Measurements from ENCODE around the gene OR10D3.
"Not testable (repeated sequence)": the region's sequence is repeated elsewhere in the genome, so short reads cannot be mapped to it uniquely, and the experiment has no call there.

OR10D3 gene

GRCh38 chr11:124159481-124159880 lies 23.7 kb upstream of the OR10D3 start:
- Histone ChIP-seq H3K4me2 (ENCODE audit: insufficient read depth, low read length) (no peak overlapping the region), H3K4me1 (ENCODE audit: insufficient read depth, low read length) (no peaks in the 10 kb centered on the region), H3K36me3 (ENCODE audit: insufficient read depth, low read length) (no peaks in the 10 kb centered on the region), H3K27me3 (ENCODE audit: insufficient read depth, low read length, poor library complexity) (peaks cover 5% of the 10 kb centered on the region), H3K79me2 (ENCODE audit: insufficient read depth, low read length) (no peaks in the 10 kb centered on the region), H2AFZ (ENCODE audit: low read depth, low read length) (no peak overlapping the region), H3K4me3 (ENCODE audit: low read depth in 1 of 2, low read length in 2 of 2) (no peak overlapping the region), H3K9me3 (ENCODE audit: insufficient read depth, low read length, severe bottlenecking) (no peaks in the 10 kb centered on the region), H3K27ac (ENCODE audit: low read length) (no peak overlapping the region), H3K9ac (ENCODE audit: low read depth, low read length) (no peak overlapping the region), H4K20me1 (ENCODE audit: insufficient read depth, low read length) (no peaks in the 10 kb centered on the region)
- TF ChIP-seq EZH2 (IDR thresholded peaks at IDR 0.05; ENCODE audit: borderline replicate concordance, low read depth, low read length, severe bottlenecking) = no peak
- TF ChIP-seq CTCF (IDR thresholded peaks at IDR 0.05; ENCODE audit: borderline replicate concordance, extremely low read depth, low read length, poor library complexity, severe bottlenecking) = no peak
- DNase-seq (no peak), ATAC-seq (ENCODE audit: insufficient read depth, low read depth) (no peak)

- Histone ChIP-seq H3K9me3 (ENCODE audit: insufficient read depth, low read length, severe bottlenecking) (no peaks in the 10 kb centered on the region), H3K4me2 (ENCODE audit: insufficient read depth, low read length) (no peak overlapping the region), H3K79me2 (ENCODE audit: insufficient read depth, low read length) (no peaks in the 10 kb centered on the region), H3K36me3 (ENCODE audit: insufficient read depth, low read length) (no peaks in the 10 kb centered on the region), H3K4me1 (ENCODE audit: insufficient read depth, low read length) (no peaks in the 10 kb centered on the region), H3K27ac (ENCODE audit: low read length) (no peak overlapping the region), H3K9ac (ENCODE audit: low read depth, low read length) (no peak overlapping the region), H2AFZ (ENCODE audit: low read depth, low read length) (no peak overlapping the region), H3K27me3 (ENCODE audit: insufficient read depth, low read length, poor library complexity) (peaks cover 5% of the 10 kb centered on the region), H3K4me3 (ENCODE audit: low read depth in 1 of 2, low read length in 2 of 2) (no peak overlapping the region), H4K20me1 (ENCODE audit: insufficient read depth, low read length) (no peaks in the 10 kb centered on the region)
- no peak for TF ChIP-seq CTCF (IDR thresholded peaks at IDR 0.05; ENCODE audit: borderline replicate concordance, extremely low read depth, low read length, poor library complexity, severe bottlenecking)
- no peak for TF ChIP-seq EZH2 (IDR thresholded peaks at IDR 0.05; ENCODE audit: borderline replicate concordance, low read depth, low read length, severe bottlenecking)
- no peak for ATAC-seq (ENCODE audit: insufficient read depth, low read depth)
- no peak for DNase-seq
Measured at GRCh38 chr11:124160986-124161385, 22.2 kb upstream of the OR10D3 start.

DNA sequence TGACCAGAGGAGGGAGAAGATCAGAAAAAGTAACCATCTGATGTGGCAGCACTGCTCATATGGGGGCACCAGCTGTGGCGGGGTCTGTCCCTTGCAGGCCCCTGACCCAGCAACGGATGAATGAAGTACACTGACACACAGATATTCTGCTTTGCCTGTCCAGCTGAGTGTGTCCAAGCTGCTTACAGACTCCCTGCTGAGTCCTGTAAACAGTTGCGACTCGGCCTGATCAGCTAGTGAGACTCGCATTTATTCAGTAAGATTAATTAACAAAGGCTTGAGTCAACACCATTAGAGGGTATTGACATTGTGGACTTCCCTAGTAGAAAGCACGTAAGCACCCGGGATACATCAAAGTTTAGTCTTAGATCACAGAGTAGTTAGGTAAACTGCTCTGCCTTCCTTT lies 15.3 kb upstream of the OR10D3 start:
- Histone ChIP-seq H3K27me3 (ENCODE audit: insufficient read depth, low read length, poor library complexity) (no peaks in the 10 kb centered on the region), H3K4me1 (ENCODE audit: insufficient read depth, low read length) (no peaks in the 10 kb centered on the region), H4K20me1 (ENCODE audit: insufficient read depth, low read length) (no peaks in the 10 kb centered on the region), H2AFZ (ENCODE audit: low read depth, low read length) (no peak overlapping the region), H3K4me3 (ENCODE audit: low read depth in 1 of 2, low read length in 2 of 2) (no peak overlapping the region), H3K27ac (ENCODE audit: low read length) (no peak overlapping the region), H3K9me3 (ENCODE audit: insufficient read depth, low read length, severe bottlenecking) (no peaks in the 10 kb centered on the region), H3K4me2 (ENCODE audit: insufficient read depth, low read length) (no peak overlapping the region), H3K79me2 (ENCODE audit: insufficient read depth, low read length) (no peaks in the 10 kb centered on the region), H3K9ac (ENCODE audit: low read depth, low read length) (no peak overlapping the region), H3K36me3 (ENCODE audit: insufficient read depth, low read length) (no peaks in the 10 kb centered on the region)
- no peak for TF ChIP-seq CTCF (IDR thresholded peaks at IDR 0.05; ENCODE audit: borderline replicate concordance, extremely low read depth, low read length, poor library complexity, severe bottlenecking)
- no peak for TF ChIP-seq EZH2 (IDR thresholded peaks at IDR 0.05; ENCODE audit: borderline replicate concordance, low read depth, low read length, severe bottlenecking)
- ATAC-seq (ENCODE audit: insufficient read depth, low read depth) (no peak), DNase-seq (no peak)

GRCh38 chr11:124168796-124169195 lies 14.3 kb upstream of the OR10D3 start:
- H3K9me3 ChIP-seq (ENCODE audit: insufficient read depth, low read length, severe bottlenecking) = no peaks in the 10 kb centered on the region
- no peaks in the 10 kb centered on the region for H3K27me3 ChIP-seq (ENCODE audit: insufficient read depth, low read length, poor library complexity)
- no peak overlapping the region for H3K27ac ChIP-seq (ENCODE audit: low read length)
- no peaks in the 10 kb centered on the region for H4K20me1 ChIP-seq (ENCODE audit: insufficient read depth, low read length)
- no peaks in the 10 kb centered on the region for H3K4me1 ChIP-seq (ENCODE audit: insufficient read depth, low read length)
- no peak overlapping the region for H2AFZ ChIP-seq (ENCODE audit: low read depth, low read length)
- no peak for DNase-seq
- TF ChIP-seq EZH2 (IDR thresholded peaks at IDR 0.05; ENCODE audit: borderline replicate concordance, low read depth, low read length, severe bottlenecking) = no peak
- TF ChIP-seq CTCF (IDR thresholded peaks at IDR 0.05; ENCODE audit: borderline replicate concordance, extremely low read depth, low read length, poor library complexity, severe bottlenecking) = no peak
- no peak overlapping the region for H3K9ac ChIP-seq (ENCODE audit: low read depth, low read length)
- H3K79me2 ChIP-seq (ENCODE audit: insufficient read depth, low read length) = no peaks in the 10 kb centered on the region
- ATAC-seq (ENCODE audit: insufficient read depth, low read depth) = no peak
- no peaks in the 10 kb centered on the region for H3K36me3 ChIP-seq (ENCODE audit: insufficient read depth, low read length)
- H3K4me2 ChIP-seq (ENCODE audit: insufficient read depth, low read length) = no peak overlapping the region
- no peak overlapping the region for H3K4me3 ChIP-seq (ENCODE audit: low read depth in 1 of 2, low read length in 2 of 2)

DNA sequence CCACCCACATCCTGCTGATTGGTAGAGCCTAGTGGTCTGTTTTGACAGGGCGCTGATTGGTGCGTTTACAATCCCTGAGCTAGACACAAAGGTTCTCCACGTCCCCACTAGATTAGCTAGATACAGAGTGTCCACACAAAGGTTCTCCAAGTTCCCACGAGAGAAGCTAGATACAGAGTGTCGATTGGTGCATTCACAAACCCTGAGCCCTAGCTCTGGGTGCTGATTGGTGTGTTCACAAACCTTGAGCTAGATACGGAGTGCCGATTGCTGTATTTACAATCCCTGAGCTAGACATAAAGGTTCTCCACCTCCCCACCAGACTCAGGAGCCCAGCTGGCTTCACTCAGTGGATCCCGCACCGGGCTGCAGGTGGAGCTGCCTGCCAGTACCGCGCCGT lies 12.8 kb upstream of the OR10D3 start:
- H2AFZ ChIP-seq (ENCODE audit: low read depth, low read length); H3K4me3 ChIP-seq (ENCODE audit: low read depth in 1 of 2, low read length in 2 of 2); H3K79me2 ChIP-seq (ENCODE audit: insufficient read depth, low read length); H3K9me3 ChIP-seq (ENCODE audit: insufficient read depth, low read length, severe bottlenecking); DNase-seq; H4K20me1 ChIP-seq (ENCODE audit: insufficient read depth, low read length); H3K27ac ChIP-seq (ENCODE audit: low read length); H3K9ac ChIP-seq (ENCODE audit: low read depth, low read length); H3K4me2 ChIP-seq (ENCODE audit: insufficient read depth, low read length); H3K27me3 ChIP-seq (ENCODE audit: insufficient read depth, low read length, poor library complexity); ATAC-seq (ENCODE audit: insufficient read depth, low read depth); H3K4me1 ChIP-seq (ENCODE audit: insufficient read depth, low read length); H3K36me3 ChIP-seq (ENCODE audit: insufficient read depth, low read length): not testable (repeated sequence)

All from DND-41 (cell line).